Stimulated activated CD4-positive, alpha-beta T cell treated with anti-CD3 and anti-CD28 coated beads, Interleukin-12 subunit alpha, Interleukin-12 subunit beta, amount 100 ng/mL, for 4 hours (primary cell): ENCODE data around the gene HEMGN.
"Not testable (repeated sequence)": the region's sequence is repeated elsewhere in the genome, so short reads cannot be mapped to it uniquely, and the experiment has no call there.

Experiments
- DNase-seq: peaks from one replicate; pipeline ENCODE4 v3.0.0-alpha.2; 2020

Gene HEMGN

DNA sequence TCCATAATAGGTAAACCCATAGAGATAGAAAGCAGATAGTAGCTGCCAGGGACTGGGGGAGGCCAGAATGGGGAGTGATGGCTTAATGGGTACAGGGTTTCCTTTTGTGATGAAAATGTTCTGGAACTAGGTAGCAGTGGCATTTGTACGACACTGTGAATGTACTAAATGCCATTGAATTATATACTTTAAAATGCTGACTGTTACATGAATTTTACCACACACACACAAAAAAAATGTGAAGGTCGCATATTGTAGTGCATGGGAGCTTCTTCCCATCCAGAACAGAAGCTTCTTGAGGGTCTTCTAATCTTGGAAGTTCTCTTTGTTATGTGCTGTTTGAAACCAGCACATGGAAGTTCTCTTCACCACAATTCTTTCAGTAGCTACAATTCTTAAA lies 25.3 kb upstream of the HEMGN start:
- DNase-seq, result no peak

- no peak for DNase-seq
Measured at GRCh38 chr9:97962575-97962974, 24.6 kb upstream of the HEMGN start.

DNA sequence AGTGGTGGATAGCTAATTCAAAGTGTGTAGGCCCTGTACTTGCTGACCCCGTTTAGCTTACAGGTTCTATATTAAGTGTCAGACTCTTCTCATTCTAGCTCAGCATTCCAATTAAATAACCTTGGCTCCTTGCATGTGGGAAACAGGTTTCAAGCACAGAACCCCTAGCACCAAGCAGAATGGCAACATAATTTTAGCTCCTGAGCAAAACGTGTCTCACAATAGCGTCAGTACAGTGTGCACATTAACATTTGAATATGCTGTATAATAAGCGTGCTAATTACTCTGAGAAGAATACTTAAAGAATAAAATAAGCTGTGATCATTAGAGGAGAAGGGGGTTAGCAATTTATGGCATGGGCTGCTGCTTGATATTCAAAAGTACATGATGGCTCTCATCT lies 24.2 kb upstream of the HEMGN start:
- no peak for DNase-seq

- DNase-seq, result no peak
Measured at GRCh38 chr9:97961361-97961760, 23.4 kb upstream of the HEMGN start.

- not testable (repeated sequence) for DNase-seq
Measured at GRCh38 chr9:97960678-97961328, 22.8 kb upstream of the HEMGN start.

DNA sequence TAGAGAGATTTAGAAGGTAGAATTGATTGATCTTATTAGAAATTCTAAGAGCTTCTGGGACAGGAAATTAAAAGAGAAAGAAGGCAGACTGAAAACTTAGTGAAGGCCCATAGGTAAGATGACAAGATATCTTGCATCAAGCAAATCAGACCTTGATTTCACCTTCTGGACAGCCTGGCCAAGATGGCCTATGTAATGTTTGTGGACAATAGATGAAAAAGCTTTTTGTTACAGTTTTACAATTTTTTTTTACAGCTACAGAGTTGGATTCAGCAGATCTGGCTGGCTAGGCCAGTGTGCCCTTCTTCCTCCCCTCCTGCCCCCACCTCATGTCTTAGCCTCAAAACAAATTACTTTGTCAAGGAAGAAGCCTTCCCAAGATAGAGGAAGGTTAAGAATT lies 21.6 kb upstream of the HEMGN start:
- no peak for DNase-seq

DNA sequence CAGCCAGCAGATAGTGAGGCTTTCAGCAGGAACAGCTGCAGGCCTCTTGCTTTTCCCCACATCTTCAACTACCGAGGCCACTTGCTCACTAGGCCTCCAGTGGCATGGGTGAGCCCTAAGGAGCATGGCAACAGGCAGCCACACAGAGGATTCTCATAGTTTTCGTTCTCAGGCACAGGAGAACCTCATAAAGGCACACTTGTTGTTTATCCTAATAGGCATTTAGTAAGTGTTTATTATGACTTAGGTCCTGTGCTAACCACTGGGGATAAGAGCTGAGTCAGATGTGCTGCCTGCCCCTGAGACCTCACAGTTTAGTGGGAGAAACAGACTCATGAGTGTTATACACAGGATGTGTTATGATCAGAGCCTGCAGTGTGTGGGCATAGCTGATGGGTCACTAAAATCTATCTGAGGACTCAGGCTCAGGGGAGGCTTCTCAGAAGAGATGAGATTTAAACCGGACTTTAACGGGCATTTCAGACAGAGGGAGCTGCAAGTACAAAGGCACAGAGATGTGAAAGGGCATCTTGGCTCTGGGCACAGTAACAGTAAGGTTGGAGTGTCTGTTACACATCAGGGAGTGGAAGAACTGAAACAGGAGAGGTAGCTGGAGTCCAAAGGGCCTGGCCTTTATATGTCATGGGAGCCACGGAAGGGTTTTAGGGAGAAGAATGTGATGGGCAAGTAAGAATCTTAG lies 21.0 kb upstream of the HEMGN start:
- no peak for DNase-seq

GRCh38 chr9:97956331-97956730 lies 18.4 kb upstream of the HEMGN start:
- DNase-seq, result no peak

DNA sequence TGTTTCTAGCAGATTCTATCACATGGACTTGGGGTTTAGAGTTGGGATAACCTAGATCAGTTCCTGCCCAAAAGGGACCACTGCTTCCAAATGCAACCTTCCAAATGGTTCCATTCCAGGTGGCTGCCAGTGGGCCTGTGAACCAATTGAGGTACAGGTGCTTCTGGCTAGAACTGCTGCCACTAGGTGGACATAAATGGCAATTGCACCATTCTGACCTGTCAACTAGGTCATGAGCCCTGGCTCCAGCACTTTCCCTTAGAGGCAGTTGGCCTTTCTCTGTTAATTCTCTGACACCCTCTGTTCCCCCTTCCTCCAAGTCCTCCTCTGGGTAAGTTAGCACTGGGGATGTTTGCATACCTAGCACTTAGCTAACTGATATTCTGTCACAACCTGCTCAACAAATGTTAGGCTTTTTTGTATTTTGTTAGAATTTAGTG lies 16.6 kb upstream of the HEMGN start:
- peak; percentile 28 for DNase-seq

- not testable (repeated sequence) for DNase-seq
Measured at GRCh38 chr9:97950873-97951272, 12.9 kb upstream of the HEMGN start.

DNA sequence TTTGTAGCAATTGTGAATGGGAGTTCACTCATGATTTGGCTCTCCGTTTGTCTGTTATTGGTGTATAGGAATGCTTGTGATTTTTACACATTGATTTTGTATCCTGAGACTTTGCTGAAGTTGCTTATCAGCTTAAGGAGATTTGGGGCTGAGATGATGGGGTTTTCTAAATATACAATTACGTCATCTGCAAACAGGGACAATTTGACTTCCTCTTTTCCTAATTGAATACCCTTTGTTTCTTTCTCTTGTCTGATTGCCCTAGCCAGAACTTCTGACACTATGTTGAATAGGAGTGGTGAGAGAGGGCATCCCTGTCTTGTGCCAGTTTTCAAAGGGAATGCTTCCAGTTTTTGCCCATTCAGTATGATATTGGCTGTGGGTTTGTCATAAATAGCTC lies 9.1 kb upstream of the HEMGN start:
- not testable (repeated sequence) for DNase-seq

- DNase-seq, result not testable (repeated sequence)
Measured at GRCh38 chr9:97945470-97945869, 7.5 kb upstream of the HEMGN start.

DNA sequence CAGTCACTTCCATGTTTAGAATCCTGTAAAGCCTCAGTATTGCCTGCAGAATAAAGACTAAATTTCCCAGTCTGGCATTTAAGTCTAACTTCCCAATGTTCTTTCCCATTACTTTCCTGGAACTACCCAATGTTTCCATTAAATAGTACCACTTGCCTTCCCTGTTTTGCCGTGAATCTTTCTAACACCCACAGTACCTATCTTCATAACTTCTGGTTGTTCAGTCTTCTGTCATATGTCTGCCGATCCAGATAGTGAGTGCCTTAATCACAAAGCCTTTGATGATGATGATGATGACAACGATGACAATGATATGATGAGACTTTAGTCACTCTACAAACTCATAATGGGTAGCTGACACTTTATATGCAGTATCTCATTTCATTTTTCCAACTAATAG lies 6.6 kb upstream of the HEMGN start:
- DNase-seq, result no peak

GRCh38 chr9:97943308-97943855 lies 5.4 kb upstream of the HEMGN start:
- DNase-seq, result no peak

DNA sequence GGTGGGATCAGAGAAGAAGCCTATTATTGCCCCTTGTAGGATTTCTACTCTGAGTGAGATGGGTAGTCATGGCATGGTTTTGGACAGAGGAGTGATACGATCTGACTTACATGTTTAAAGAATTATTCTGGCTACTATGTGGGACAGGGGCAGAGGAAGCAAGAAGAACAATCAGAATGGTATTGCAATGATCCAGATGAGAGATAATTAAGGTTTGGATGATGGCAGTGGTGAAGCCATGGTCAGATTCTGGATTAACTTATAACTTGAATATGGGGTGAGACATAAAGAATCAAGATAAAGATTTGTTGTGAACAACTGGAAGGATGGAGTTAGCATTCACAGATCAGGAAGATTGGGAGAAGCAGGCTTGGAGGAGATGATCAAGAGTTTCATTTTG lies 3.4 kb upstream of the HEMGN start:
- DNase-seq, result no peak

DNA sequence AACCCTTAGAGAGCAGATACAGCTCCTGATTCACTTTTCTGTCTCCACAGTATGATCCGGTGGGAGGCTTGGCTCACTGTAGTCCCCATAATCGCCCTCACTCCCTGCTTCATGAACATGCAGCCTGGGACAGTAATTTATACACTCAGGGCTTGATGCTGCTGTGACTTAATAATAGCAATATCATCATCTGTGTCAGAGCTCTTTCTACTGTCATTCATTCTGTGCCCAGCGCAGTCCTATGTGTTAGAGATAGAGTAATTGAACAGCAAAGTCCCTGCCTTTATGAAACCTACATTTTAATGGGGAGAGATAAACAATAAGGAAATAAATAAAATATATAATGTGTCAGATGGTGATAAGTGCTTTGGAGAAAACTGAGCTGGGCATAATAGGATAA lies 2.8 kb upstream of the HEMGN start:
- DNase-seq, result no peak

GRCh38 chr9:97940233-97940632 lies 2.3 kb upstream of the HEMGN start:
- DNase-seq, result no peak

- DNase-seq, result no peak
Measured at GRCh38 chr9:97936998-97937397, 974 bp downstream of the HEMGN start.

DNA sequence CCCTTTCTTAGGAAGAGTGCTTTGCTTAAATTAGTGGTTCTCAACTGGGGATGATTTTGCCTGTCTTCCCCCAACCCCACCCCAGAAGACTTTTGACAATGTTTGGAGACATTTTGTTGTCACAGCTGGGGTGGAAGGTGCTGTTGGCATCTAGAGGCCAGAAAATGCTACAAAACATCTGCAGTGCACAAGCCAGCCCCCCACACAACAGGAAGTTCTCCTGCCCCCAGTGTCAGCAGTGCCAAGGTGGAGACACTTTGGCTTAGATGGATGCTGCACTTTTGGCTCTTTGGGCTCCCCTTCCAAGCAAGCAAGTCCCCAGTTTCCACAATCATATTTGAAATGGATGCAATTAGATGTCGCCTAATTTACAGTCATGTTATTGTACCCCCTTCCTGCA lies 2.7 kb downstream of the HEMGN start:
- DNase-seq, result no peak

- no peak for DNase-seq
Measured at GRCh38 chr9:97934321-97935115, 3.5 kb downstream of the HEMGN start.

GRCh38 chr9:97933297-97933998 lies 4.5 kb downstream of the HEMGN start:
- no peak for DNase-seq

GRCh38 chr9:97930972-97931371 lies 7.0 kb downstream of the HEMGN start:
- no peak for DNase-seq

DNA sequence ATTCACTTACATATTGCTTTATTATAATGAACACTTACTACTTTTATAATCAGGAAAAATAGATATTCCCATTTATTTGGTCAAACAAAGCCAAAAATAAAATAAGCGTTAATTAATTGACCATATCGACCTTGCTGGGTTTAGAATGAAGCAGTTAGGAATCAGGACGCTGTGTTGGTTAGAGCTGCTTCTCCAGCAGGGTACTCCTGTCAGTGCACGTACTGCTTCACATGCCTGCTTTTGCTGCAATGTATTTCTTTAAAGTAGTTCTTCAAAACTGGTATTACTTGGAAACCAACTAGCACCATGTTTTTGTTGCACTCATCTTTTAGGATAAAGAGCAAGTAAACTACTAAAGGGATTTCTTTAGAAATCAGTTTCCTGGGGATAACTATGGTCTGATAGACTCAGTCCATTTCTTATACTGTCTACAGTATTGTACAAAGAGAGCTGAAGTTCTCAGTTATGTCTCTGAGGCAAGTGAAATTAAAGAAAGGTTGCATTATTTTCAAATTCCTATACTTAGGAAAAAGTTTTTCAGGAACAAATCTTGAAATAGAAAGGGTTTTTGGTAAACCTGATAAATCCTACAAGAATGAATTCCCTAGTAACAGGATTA lies 8.9 kb downstream of the HEMGN start:
- DNase-seq, result no peak
